Naive thymus-derived CD8-positive, alpha-beta T cell (primary cell): ENCODE results near the gene HDLBP. TPM values are rescaled to one million over a fixed set of nuclear protein-coding genes. Genes with fewer than 3 reads are reported as not detected.
"Not testable (repeated sequence)": the region's sequence is repeated elsewhere in the genome, so short reads cannot be mapped to it uniquely, and the experiment has no call there.

Experiments used
- ATAC-seq, 2 donors: fragments of 150-1000 bp; cut with Tn5 transposase in 1 of 2; sonication (Bioruptor Pico), chemical (Tn5 transposase) in 1 of 2; 1 replicate in 1 of 2; 2 replicates in 1 of 2; pipeline ENCODE4 v1.10.0; 2021; ENCODE audit warnings: mild to moderate bottlenecking in 2 of 2, moderate library complexity in 2 of 2
- POLR2A ChIA-PET: fragments of 350-600 bp; sonication (Branson Sonifier 250); formaldehyde crosslinking; loops from one replicate; lab custom pipeline; 2021; ENCODE audit warnings: antibody characterized with exemption; lab: Charles Lee
- DNase-seq, 10 donors: peaks; one replicate each; pipeline versions ENCODE4 v3.0.0 to v3.0.0-alpha.2; 2020 to 2022
- H3K27ac Mint-ChIP-seq, 10 donors: one replicate each; pipeline ENCODE4 v1.8.0; 2020 to 2022; ENCODE audit warnings: mild to moderate bottlenecking in 10 of 10, mixed read lengths in 10 of 10, moderate library complexity in 4 of 10, inconsistent platforms in 1 of 10
- H3K27me3 Mint-ChIP-seq, 5 donors: one replicate each; pipeline ENCODE4 v1.8.0; 2021 to 2022; ENCODE audit warnings: mixed read lengths in 5 of 5
- H3K36me3 Mint-ChIP-seq, 3 donors: one replicate each; pipeline ENCODE4 v1.8.0; 2020 to 2022; ENCODE audit warnings: mixed read lengths in 3 of 3, mild to moderate bottlenecking in 2 of 3, inconsistent platforms in 1 of 3
- H3K4me1 Mint-ChIP-seq, 4 donors: one replicate each; pipeline ENCODE4 v1.8.0; 2021 to 2022; ENCODE audit warnings: mixed read lengths in 4 of 4
- H3K4me3 Mint-ChIP-seq, 10 donors: one replicate each; pipeline ENCODE4 v1.8.0; 2020 to 2022; ENCODE audit warnings: mild to moderate bottlenecking in 10 of 10, mixed read lengths in 10 of 10, moderate library complexity in 6 of 10, inconsistent platforms in 1 of 10
- H3K9me3 Mint-ChIP-seq, 9 donors: one replicate each; pipeline ENCODE4 v1.8.0; 2020 to 2022; ENCODE audit warnings: mixed read lengths in 9 of 9, mild to moderate bottlenecking in 3 of 9, inconsistent platforms in 1 of 9, moderate library complexity in 1 of 9
- polyA plus RNA-seq, 3 donors: library from polyadenylated mRNA; unstranded; fragments of 300-500 nt; fragmentation: Illumina TruSeq; gene quantifications; one replicate each; pipeline ENCODE4 v1.2.3, GENCODE V29; 2021
- total RNA-seq, 8 experiments: library from RNA in 2 of 8; stranded (reverse) in 2 of 8; gene quantifications; one replicate each; pipeline ENCODE4 v1.2.3 and lab custom pipeline; 2021 to 2026

The HDLBP gene
- total and polyA plus RNA-seq, 5 experiments from 2014 or later, result 32.2 to 148 (median 71.1) TPM

DNA sequence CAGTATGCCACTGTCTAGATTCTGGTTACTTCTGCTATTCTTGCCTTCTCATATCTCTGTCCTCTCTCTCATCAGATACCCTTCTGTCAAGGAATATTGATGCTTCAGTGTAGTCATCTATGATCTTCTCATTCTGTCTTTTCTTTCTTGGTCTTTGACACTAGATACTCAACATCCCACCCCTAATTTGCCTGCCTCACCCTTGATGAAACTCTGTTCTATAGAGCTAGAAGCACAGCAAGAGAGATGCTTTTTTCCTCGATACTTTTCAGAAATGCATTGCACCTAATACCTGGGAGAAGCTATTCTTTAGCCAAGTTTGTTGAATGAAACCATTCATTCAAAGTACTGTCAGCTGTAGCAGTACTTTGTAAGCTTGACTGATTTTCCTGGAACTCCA, 9.8 kb upstream of the HDLBP start:
- no peak for ATAC-seq
- peaks cover 0 to 71% (median 19%) of the 10 kb centered on the region in 3 donors for H3K36me3 Mint-ChIP-seq
- DNase-seq, result no peak
- H3K9me3 Mint-ChIP-seq, result no peaks in the 10 kb centered on the region
- H3K27ac Mint-ChIP-seq, result peak overlapping the region in 2 of 10 donors; percentile 25 to 42
- no peaks in the 10 kb centered on the region for H3K27me3 Mint-ChIP-seq
- POLR2A ChIA-PET, result no interaction called here
- no peak overlapping the region for H3K4me3 Mint-ChIP-seq
- H3K4me1 Mint-ChIP-seq, result peaks cover 26 to 46% (median 41%) of the 10 kb centered on the region in 4 donors

DNA sequence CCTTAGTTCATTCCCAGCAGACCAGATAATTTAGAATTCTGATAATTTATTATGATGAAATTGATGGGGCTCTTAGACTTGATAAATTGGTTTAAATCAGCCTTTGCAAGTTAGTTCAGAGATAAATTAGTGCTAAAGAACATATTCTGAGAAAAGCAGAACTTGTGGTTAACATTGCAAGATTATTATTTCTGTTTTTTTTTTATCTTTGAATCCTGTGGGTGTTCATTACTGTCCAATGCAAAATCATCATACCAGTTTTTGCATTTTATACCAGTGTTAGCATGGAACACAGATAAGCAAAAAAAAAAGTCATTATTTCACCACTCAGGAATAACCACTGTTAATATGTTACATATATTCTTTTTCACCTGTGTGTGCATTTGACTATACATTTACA, 9.3 kb upstream of the HDLBP start:
- Mint-ChIP-seq H3K27ac (no peak overlapping the region), H3K9me3 (no peaks in the 10 kb centered on the region), H3K4me1 (peaks cover 29 to 51% (median 44%) of the 10 kb centered on the region in 4 donors), H3K27me3 (no peaks in the 10 kb centered on the region), H3K36me3 (peaks cover 0 to 75% (median 22%) of the 10 kb centered on the region in 3 donors), H3K4me3 (peak overlapping the region in 1 of 10 donors; percentile 9)
- DNase-seq, result no peak
- POLR2A ChIA-PET, result interaction anchor here (0.7 kb wide), 1 partner anchor 733 kb away, joined by 7 read pairs; no protein-coding TSS in a partner anchor
- no peak for ATAC-seq

DNA sequence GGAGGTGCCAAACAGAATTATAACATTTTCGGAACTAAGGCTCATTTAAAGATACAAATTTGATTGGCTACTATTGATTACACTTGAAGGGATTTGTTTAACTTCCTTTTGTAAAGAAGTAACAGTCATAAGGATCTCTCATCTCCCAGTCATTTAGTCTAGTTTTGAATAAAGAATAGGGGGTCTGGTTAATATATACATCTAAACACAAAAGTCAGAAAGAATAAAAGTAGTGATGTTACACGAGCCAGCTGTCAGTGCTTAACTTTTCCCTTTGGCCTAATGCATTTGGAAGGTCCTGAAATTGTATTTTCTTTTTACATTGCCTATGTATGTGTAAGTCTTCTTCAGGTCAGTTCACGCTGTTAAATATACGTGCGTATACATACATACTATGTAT, 8.3 kb upstream of the HDLBP start:
- Mint-ChIP-seq H3K27me3 (no peaks in the 10 kb centered on the region), H3K36me3 (peaks cover 0 to 72% (median 25%) of the 10 kb centered on the region in 3 donors), H3K27ac (peak overlapping the region in 2 of 10 donors; percentile 0 to 18), H3K4me3 (no peak overlapping the region), H3K4me1 (peaks cover 29 to 60% (median 52%) of the 10 kb centered on the region in 4 donors), H3K9me3 (no peaks in the 10 kb centered on the region)
- POLR2A ChIA-PET, result no interaction called here
- DNase-seq, result no peak
- no peak for ATAC-seq

DNA sequence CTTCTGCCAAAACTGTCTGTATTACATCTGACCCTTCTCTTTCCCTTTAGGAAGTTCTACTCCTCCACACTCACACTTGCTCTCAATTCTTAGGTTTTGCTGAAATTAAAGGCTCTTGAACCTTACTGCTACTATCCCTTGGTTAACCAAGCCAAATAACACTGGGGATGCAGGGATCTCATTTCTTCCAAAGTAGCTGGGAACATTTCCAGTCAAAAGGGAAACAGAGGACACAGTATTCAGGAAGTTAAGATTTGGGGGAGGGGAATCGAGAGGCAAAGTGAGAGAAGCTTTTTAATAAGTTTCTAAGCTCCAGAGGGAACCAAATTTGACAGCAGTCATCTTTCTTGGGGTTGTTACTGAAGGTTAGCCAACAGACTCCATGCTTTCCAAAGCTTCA, 6.4 kb upstream of the HDLBP start:
- POLR2A ChIA-PET, result interaction anchor here (0.7 kb wide), 1 partner anchor 228 kb away, joined by 3 read pairs; no protein-coding TSS in a partner anchor
- Mint-ChIP-seq H3K4me1 (peaks cover 38 to 76% (median 70%) of the 10 kb centered on the region in 4 donors), H3K36me3 (peaks cover 0 to 73% (median 13%) of the 10 kb centered on the region in 3 donors), H3K9me3 (no peaks in the 10 kb centered on the region), H3K27me3 (no peaks in the 10 kb centered on the region), H3K27ac (peak overlapping the region in 3 of 10 donors; percentile 3 to 53 (median 38)), H3K4me3 (peak overlapping the region in 2 of 10 donors; percentile 34 to 48)
- ATAC-seq, result no peak
- DNase-seq, result no peak

DNA sequence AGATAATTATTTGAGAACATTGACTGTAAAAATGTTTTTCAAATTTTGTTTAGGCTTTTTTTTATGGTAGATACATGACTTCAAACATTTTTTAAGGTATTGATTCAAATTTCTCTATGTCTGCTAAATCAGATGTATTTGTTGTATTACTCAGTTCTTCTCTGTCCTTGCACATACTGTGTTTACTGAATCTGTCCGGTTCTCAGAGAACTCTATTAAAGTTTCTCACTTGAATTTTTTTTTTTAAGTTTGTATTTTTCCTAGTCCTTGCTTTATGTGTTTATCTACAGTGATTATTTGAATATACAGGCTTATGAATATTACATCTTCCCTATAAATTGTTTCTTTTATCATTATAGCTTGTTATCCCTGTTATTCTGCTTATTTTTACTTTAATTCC, 5.6 kb upstream of the HDLBP start:
- Mint-ChIP-seq H3K27me3 (no peaks in the 10 kb centered on the region), H3K36me3 (peaks cover 0 to 67% (median 10%) of the 10 kb centered on the region in 3 donors), H3K9me3 (no peaks in the 10 kb centered on the region), H3K27ac (peak overlapping the region in 5 of 10 donors; percentile 3 to 76 (median 34)), H3K4me1 (peaks cover 40 to 79% (median 74%) of the 10 kb centered on the region in 4 donors), H3K4me3 (peak overlapping the region in 7 of 10 donors; percentile 4 to 62 (median 16))
- ATAC-seq (no peak), DNase-seq (no peak)
- POLR2A ChIA-PET, result no interaction called here

DNA sequence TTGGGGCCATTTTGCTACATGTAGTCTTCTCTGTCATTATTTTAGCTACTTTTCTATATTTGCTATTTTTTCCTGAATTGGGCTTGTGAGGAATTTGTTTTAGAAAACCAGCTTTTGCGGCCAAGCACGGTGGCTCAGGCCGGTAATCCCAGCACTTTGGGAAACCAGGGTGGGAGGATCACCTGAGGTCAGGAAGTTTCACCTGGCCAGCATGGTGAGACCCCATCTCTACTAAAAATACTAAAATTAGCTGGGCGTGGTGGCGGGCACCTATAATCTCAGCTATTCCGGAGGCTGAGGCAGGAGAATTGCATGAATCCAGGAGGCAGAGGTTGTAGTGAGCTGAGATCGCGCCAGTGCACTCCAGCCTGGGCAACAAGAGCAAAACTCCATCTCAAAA, 4.9 kb upstream of the HDLBP start:
- peak overlapping the region in 8 of 10 donors; percentile 2 to 67 (median 56) for H3K4me3 Mint-ChIP-seq
- no peak for ATAC-seq
- peaks cover 0 to 2% (median 0%) of the 10 kb centered on the region in 9 donors for H3K9me3 Mint-ChIP-seq
- peak overlapping the region in 7 of 10 donors; percentile 3 to 82 (median 44) for H3K27ac Mint-ChIP-seq
- peaks cover 40 to 78% (median 73%) of the 10 kb centered on the region in 4 donors for H3K4me1 Mint-ChIP-seq
- peaks cover 0 to 2% (median 0%) of the 10 kb centered on the region in 5 donors for H3K27me3 Mint-ChIP-seq
- H3K36me3 Mint-ChIP-seq, result peaks cover 0 to 61% (median 10%) of the 10 kb centered on the region in 3 donors
- POLR2A ChIA-PET, result no interaction called here
- no peak for DNase-seq

DNA sequence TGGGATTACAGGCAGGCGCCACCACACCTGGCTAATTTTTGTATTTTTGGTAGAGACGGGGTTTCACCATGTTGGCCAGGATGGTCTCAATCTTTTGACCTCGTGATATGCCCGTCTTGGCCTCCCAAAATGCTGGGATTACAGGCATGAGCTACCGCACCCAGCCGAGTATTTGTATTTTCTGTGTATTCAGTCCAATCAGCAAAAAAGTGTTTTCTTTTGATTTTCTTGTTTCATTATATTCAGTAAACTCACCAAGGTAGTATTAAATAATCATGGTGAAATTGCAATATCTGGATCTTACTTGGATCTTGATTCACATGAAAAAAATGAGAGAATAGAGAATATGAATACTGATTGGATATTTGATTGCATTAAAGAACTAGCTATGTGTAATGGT, 3.4 kb upstream of the HDLBP start:
- H3K27ac Mint-ChIP-seq, result peak overlapping the region in 2 of 10 donors; percentile 36 to 48
- not testable (repeated sequence) for ATAC-seq, H3K27me3 Mint-ChIP-seq, DNase-seq, H3K9me3 Mint-ChIP-seq
- peaks cover 38 to 70% (median 68%) of the 10 kb centered on the region in 4 donors for H3K4me1 Mint-ChIP-seq
- H3K4me3 Mint-ChIP-seq, result peak overlapping the region in 8 of 10 donors; percentile 4 to 100 (median 74)
- H3K36me3 Mint-ChIP-seq, result peaks cover 0 to 48% (median 7%) of the 10 kb centered on the region in 3 donors
- POLR2A ChIA-PET, result interaction anchor here (1.0 kb wide), 1 partner anchor 20 kb away, joined by 3 read pairs; no protein-coding TSS in a partner anchor

DNA sequence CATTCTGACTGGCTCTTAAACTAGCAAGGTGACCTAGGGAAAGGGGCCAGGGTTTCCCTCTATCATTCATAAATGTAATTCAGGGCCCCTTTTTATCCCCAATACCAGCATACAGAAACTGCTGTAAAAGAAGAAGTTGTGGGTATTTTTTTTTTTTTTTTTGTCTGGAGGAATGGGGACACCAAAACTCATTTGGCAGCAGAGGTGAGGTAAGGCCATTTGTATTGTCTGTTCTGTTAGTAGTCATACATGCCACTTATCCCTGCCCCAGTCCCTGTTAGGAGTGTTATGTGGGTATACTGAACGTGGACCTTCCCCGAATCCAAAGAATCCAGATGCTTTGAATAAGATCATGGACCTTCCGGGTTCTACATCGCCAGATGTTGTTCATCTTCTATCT, 1.9 kb upstream of the HDLBP start:
- H3K36me3 Mint-ChIP-seq, result peaks cover 0 to 40% (median 7%) of the 10 kb centered on the region in 3 donors
- POLR2A ChIA-PET, result interaction anchor here (4.1 kb wide), 1 partner anchor 208 kb away, joined by 26 read pairs; no protein-coding TSS in a partner anchor
- peak overlapping the region; percentile 93 to 100 (median 99) for H3K27ac Mint-ChIP-seq
- peaks cover 40 to 77% (median 75%) of the 10 kb centered on the region in 4 donors for H3K4me1 Mint-ChIP-seq
- DNase-seq, result no peak
- no peak for ATAC-seq
- H3K27me3 Mint-ChIP-seq, result peaks cover 0 to 2% (median 0%) of the 10 kb centered on the region in 5 donors
- peaks cover 0 to 2% (median 0%) of the 10 kb centered on the region in 9 donors for H3K9me3 Mint-ChIP-seq
- peak overlapping the region; percentile 92 to 100 (median 98) for H3K4me3 Mint-ChIP-seq

DNA sequence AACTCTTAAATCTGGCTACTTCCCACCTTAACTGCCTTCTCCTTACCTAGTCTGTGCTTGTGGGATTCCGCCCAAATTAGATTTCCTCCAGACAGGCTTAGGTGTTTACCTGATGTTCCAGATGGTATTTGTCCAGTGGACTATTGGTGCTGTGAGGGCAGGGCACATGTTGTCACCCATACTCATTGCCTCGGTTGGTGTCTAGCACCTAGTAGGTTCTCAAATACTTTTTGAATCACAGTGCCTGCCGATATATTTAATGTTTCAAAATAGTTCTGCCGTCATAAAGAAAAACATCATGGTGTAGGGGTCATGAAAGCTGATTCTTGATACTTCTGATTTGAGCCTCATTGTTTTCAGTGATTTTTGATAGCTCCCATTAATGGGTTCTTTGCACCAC, 1.4 kb upstream of the HDLBP start:
- H3K9me3 Mint-ChIP-seq, result peaks cover 0 to 2% (median 0%) of the 10 kb centered on the region in 9 donors
- peak overlapping the region; percentile 92 to 100 (median 98) for H3K4me3 Mint-ChIP-seq
- DNase-seq (no peak), ATAC-seq (no peak)
- peaks cover 0 to 37% (median 7%) of the 10 kb centered on the region in 3 donors for H3K36me3 Mint-ChIP-seq
- H3K27ac Mint-ChIP-seq, result peak overlapping the region; percentile 93 to 100 (median 99)
- peaks cover 0 to 2% (median 0%) of the 10 kb centered on the region in 5 donors for H3K27me3 Mint-ChIP-seq
- H3K4me1 Mint-ChIP-seq, result peaks cover 38 to 79% (median 75%) of the 10 kb centered on the region in 4 donors
- POLR2A ChIA-PET, result interaction anchor here (0.9 to 4.1 kb wide), 8 partner anchors 18 to 385 kb away, joined by 3 to 31 read pairs (median 10); partner anchors contain the start of genes ING5, PASK and SNED1

DNA sequence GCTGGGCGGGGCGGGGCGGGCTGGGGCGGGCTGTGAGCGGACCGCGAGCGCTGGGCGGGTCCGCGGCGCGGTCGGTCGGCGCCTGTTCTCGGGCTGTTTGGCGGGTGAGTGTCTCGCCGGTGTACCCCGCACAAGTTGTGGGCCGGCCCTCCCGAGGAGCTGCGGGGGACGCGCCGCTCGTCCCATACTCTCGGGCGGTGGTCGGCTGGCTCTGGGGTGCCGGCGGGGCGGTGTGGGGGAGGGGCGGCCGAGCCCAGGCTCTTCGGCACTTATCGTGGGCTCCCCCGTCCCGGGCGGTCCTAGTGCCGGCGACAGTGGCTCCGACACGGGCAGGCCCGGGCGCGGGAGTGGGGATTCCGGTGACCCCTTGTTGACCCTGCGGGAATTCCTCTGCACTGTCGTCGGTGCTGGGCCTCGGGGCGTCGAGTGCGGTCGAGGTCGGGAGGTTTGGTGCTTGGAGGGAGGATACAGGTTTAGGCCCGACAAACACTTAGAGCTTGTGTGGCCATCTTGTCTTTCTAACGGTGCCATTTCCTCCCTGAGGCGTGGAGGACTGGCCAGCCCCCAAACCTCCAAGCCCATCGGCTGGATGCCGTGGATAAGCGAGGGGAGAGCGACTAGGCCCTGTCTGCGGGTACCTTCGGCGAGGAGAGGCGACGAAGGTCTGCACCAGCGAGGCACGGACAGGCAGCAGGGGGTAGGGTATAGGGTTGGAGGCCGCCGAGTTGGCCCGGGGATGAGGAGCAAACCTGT, 583 bp upstream of the HDLBP start, which contains the start of gene SEPTIN2:
SEPTIN2 (plus strand) TSS at position 47 of the 753 bp plus-strand sequence. CDS start 8,308 bp downstream, outside the sequence.
- peak within 1 kb of the TSS; percentile 92 to 100 (median 98) for H3K4me3 Mint-ChIP-seq
- peaks cover 0 to 2% (median 0%) of the 10 kb centered on the region in 5 donors for H3K27me3 Mint-ChIP-seq
- peaks cover 0 to 29% (median 7%) of the 10 kb centered on the region in 3 donors for H3K36me3 Mint-ChIP-seq
- H3K27ac Mint-ChIP-seq, result peak within 1 kb of the TSS; percentile 93 to 100 (median 99)
- peaks cover 38 to 79% (median 75%) of the 10 kb centered on the region in 4 donors for H3K4me1 Mint-ChIP-seq
- DNase-seq (peak in 8 of 10 donors; percentile 68 to 94 (median 86)), ATAC-seq (peak; percentile 58 to 65)
- POLR2A ChIA-PET, result interaction anchor here (0.6 to 4.1 kb wide), 26 partner anchors 13 to 755 kb away, joined by 3 to 31 read pairs (median 5); partner anchors contain the start of genes ATG4B, D2HGDH, DTYMK and DUSP28
- H3K9me3 Mint-ChIP-seq, result peaks cover 0 to 2% (median 0%) of the 10 kb centered on the region in 9 donors

DNA sequence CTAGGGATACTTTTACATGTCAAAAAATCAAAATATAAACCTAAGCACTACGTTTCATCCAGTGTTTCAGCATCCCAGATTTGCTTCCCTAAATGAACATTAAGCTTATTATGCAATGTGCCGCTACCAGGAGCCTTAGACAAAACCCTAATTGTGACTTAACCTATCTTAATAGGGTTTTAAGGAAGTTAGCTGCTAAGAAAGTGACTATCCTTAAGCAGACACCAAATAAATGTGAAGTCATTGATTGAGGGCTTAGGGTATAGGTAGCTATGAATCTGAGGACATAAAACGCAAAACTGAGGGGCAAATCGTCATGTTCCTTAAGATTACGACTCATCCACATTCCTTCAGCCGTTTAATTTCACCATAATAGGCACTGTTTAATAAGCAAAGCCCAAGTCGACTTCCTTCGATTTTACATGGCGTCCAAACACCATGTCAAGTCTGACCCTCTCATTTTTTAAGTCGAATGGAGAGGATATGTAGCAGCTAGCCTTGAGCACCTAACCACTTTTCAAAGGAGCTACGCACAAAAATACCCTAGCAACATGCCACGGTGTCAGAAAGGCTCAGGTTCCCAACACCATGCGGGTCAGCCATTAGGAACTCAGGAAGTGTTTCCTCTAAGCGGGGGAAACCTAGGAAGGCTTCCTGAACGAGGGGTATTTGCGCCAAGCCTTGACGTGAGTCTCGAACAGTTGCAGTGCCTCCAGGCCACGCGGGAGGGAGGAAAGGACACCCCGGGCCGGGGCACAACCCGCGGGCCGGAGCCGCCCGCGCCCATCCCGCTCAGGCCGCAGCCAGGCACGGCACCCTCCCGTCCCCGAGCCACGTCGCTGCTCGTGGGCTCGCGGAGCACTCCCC, 1.0 kb downstream of the HDLBP start:
- Mint-ChIP-seq H3K27ac (peak overlapping the region; percentile 89 to 100 (median 94)), H3K27me3 (peaks cover 0 to 2% (median 0%) of the 10 kb centered on the region in 5 donors), H3K36me3 (peaks cover 0 to 14% (median 3%) of the 10 kb centered on the region in 3 donors), H3K4me3 (peak overlapping the region; percentile 76 to 100 (median 98)), H3K4me1 (peaks cover 40 to 79% (median 74%) of the 10 kb centered on the region in 4 donors), H3K9me3 (peaks cover 0 to 2% (median 0%) of the 10 kb centered on the region in 9 donors)
- no peak for ATAC-seq
- POLR2A ChIA-PET, result interaction anchor here (1.0 to 4.1 kb wide), 26 partner anchors 8 to 754 kb away, joined by 3 to 31 read pairs (median 6); partner anchors contain the start of genes ATG4B, DTYMK, DUSP28 and ING5
- no peak for DNase-seq
